Large intestine (tissue), 3 donors: ENCODE data around the gene ACAD10. TPM values are rescaled to one million over a fixed set of nuclear protein-coding genes. Genes with fewer than 3 reads are reported as not detected.

Experiments used
- DNase-seq, 2 donors: peaks; one replicate each; pipeline versions ENCODE4 v3.0.0 to v3.0.0-alpha.2; 2013
- H3K27ac ChIP-seq: one replicate; pipeline ENCODE4 v1.5.1; 2013; ENCODE audit warnings: low read length
- H3K27me3 ChIP-seq: 2 replicates; pipeline ENCODE4 v1.6.1; 2013; ENCODE audit warnings: low read length; ENCODE audit not compliant: control insufficient read depth, insufficient read depth
- H3K36me3 ChIP-seq: 2 replicates; pipeline ENCODE4 v1.6.1; 2013; ENCODE audit warnings: low read length; ENCODE audit not compliant: control insufficient read depth, insufficient read depth
- H3K4me1 ChIP-seq: one replicate; pipeline ENCODE4 v1.6.1; 2013; ENCODE audit warnings: low read length; ENCODE audit not compliant: control insufficient read depth, insufficient read depth
- H3K4me3 ChIP-seq: one replicate; pipeline ENCODE4 v1.5.1; 2013; ENCODE audit warnings: low read length
- H3K9me3 ChIP-seq: one replicate; pipeline ENCODE4 v1.6.1; 2013; ENCODE audit warnings: mild to moderate bottlenecking, low read depth, low read length, moderate library complexity; ENCODE audit not compliant: control insufficient read depth
- WGBS: methylation state at CpG from one replicate; pipeline ENCODE4 v1.1.5; 2013; ENCODE audit warnings: low lambda C conversion rate; ENCODE audit not compliant: insufficient coverage; 5-methylcytosine and 5-hydroxymethylcytosine counted together
- polyA plus RNA-seq: library from polyadenylated mRNA; unstranded; fragments of 120-200 nt; gene quantifications from one replicate; pipeline ENCODE4 v1.2.1, GENCODE V29; 2013

Gene ACAD10
- polyA plus RNA-seq, 1 donor = 36.0 TPM

DNA sequence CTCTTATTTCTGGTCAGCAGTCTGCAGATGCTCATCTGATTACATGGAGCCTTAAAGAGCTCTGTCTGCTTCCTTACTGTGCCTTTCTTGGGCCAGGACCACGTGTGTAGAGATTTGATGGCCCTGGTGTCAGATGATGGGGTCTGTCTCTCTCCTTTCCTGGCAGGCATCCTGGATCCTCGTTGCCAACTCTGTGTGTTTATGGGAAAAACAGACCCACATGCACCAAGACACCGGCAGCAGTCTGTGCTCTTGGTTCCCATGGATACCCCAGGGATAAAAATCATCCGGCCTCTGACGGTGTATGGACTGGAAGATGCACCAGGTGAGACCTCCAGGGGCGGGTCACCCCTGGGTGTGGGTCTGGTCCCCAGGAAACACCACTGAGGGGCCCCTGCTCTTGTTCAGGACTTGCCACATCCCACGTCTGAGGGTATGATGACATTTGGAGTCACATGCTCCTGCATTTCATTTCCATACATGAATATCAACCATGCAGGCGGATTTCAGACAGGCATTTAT is 62.4 kb downstream of the ACAD10 start:
- no CpG with 5 or more reads among the region's 8 CpGs for WGBS
- Histone ChIP-seq H3K9me3 (no peaks in the 10 kb centered on the region), H3K36me3 (peaks cover 54% of the 10 kb centered on the region), H3K27ac (no peak overlapping the region), H3K27me3 (no peaks in the 10 kb centered on the region), H3K4me3 (no peak overlapping the region), H3K4me1 (peaks cover 12% of the 10 kb centered on the region)
- DNase-seq = no peak

DNA sequence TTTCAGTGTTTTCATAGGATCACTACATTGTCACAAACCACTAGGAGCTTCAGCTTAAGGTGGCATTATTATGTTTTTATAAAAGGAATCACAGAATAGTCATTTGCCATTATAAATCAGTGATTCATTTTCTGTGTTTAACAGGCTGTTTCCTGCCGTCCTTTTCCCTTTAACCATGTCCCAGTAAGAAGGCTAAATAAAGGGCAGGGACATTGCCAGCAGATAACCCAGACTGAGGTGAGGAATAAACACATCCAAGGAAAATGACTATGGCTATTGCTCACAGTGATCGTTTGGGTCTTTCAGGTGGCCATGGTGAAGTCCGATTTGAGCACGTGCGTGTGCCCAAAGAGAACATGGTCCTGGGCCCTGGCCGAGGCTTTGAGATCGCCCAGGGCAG is 63.0 kb downstream of the ACAD10 start:
- H3K36me3 ChIP-seq = peaks cover 60% of the 10 kb centered on the region

DNA sequence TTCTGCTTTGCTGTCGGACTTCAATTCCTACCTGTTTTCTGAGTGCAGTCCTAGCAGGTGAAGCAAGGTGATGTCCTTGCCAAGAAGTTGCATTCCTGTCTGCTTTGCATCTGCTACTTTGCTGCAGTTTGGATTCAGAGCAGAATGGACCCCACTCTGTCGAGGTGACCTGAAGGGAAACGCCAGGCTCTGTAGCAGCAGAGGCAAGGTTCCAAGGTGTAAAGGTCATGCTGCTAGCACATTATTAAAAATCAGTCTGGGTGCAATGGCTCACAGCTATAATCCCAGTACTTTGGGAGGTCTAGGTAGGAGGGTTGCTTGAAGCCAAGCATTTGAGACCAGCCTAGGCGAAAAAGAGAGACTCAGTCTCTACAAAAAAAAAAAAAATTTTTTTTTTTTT is 63.5 kb downstream of the ACAD10 start:
- Histone ChIP-seq H3K4me1 (peaks cover 7% of the 10 kb centered on the region), H3K36me3 (peaks cover 64% of the 10 kb centered on the region), H3K27me3 (no peaks in the 10 kb centered on the region), H3K27ac (no peak overlapping the region), H3K4me3 (no peak overlapping the region), H3K9me3 (no peaks in the 10 kb centered on the region)
- DNase-seq = no peak
- no CpG with 5 or more reads among the region's 4 CpGs for WGBS

More for the DNA sequence above, 63.0 kb downstream of the ACAD10 start:
- H3K4me1 ChIP-seq = peaks cover 12% of the 10 kb centered on the region
- WGBS = 92% methylated on average over 3 of the region's 7 CpGs
- no peak overlapping the region for H3K27ac ChIP-seq
- no peaks in the 10 kb centered on the region for H3K27me3 ChIP-seq
- H3K9me3 ChIP-seq = no peaks in the 10 kb centered on the region
- DNase-seq = no peak
- no peak overlapping the region for H3K4me3 ChIP-seq

DNA sequence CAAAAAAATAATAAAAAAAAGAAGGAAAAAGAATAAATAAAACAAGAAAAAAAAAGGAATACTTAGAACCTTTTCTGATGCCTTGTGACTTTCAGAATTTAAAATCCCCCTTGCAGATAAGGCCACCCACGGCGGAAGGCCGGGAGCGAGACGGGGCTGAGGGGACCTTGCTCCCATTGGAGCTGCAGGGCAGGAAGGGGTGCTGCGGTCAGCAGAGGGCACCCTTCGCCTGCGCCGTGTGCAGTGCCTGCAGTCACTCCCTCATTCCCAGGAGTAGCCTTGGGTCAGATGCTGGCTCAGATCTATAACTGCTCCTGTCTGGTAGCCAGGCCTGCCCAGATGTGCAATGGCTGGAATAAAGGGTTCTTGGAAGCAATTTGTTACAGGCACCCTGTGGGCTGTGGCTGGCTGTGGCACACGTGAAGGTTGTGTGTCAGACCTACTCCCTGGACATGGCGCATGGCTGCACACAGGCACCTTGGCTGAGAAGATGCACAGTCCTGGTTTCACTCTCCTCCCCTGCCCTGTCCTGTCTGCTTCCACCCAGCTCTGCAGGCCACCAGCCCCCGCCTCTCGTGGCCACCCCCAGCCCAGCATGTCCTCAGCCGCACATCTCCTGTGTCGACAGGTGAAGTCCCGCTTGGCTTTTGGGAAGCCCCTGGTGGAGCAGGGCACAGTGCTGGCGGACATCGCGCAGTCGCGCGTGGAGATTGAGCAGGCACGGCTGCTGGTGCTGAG is 67.5 kb downstream of the ACAD10 start:
- no peak overlapping the region for H3K27ac ChIP-seq
- no CpG with 5 or more reads among the region's 23 CpGs for WGBS

DNA sequence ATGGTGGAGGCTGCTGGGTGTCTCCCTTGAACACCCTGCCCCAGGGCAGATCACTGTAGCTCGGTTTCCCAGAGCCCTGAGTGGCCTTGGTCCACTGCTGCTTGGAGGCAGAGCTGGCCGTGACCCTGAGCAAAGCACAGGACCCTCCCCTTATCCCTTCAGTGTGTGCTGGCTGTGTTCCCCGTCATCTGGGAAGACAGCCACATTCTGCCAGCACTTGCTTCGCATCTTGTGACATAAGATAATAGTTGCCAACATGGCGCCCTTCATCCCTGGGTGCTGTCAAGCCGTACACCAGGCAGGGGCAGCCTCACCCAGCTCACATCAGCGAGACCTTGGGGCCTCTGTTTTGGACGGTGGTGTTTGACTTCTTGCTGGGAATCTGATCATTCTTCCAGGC is 68.8 kb downstream of the ACAD10 start:
- Histone ChIP-seq H3K9me3 (no peaks in the 10 kb centered on the region), H3K4me3 (no peak overlapping the region), H3K4me1 (no peaks in the 10 kb centered on the region), H3K27ac (no peak overlapping the region), H3K36me3 (peaks cover 52% of the 10 kb centered on the region), H3K27me3 (no peaks in the 10 kb centered on the region)
- DNase-seq = no peak
- no CpG with 5 or more reads among the region's 8 CpGs for whole genome bisulfite sequencing

More for the DNA sequence above, 67.5 kb downstream of the ACAD10 start:
- Histone ChIP-seq H3K4me1 (no peaks in the 10 kb centered on the region), H3K36me3 (peaks cover 61% of the 10 kb centered on the region), H3K9me3 (no peaks in the 10 kb centered on the region), H3K4me3 (no peak overlapping the region), H3K27me3 (no peaks in the 10 kb centered on the region)
- peak; percentile 67 to 68 for DNase-seq

DNA sequence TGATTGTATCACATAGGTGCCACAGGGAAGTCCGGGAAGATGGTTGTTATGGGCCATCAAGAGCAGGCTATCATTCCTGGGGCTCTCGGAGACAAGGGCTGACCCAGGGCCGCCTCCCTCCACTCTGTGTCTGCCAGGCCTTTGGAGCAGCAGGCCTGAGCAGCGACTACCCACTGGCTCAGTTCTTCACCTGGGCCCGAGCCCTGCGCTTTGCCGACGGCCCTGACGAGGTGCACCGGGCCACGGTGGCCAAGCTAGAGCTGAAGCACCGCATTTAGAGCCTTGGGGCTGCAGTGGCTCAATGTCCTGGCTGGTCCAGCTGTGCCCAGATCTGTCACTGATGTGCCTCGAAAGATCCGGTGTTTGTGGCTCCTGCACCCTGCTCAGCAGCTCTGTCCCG is 70.3 kb downstream of the ACAD10 start:
- WGBS = no CpG with 5 or more reads among the region's 15 CpGs
- no peaks in the 10 kb centered on the region for H3K9me3 ChIP-seq
- peaks cover 42% of the 10 kb centered on the region for H3K36me3 ChIP-seq
- no peaks in the 10 kb centered on the region for H3K4me1 ChIP-seq
- no peak for DNase-seq
- no peak overlapping the region for H3K4me3 ChIP-seq
- H3K27me3 ChIP-seq = no peaks in the 10 kb centered on the region
- no peak overlapping the region for H3K27ac ChIP-seq

DNA sequence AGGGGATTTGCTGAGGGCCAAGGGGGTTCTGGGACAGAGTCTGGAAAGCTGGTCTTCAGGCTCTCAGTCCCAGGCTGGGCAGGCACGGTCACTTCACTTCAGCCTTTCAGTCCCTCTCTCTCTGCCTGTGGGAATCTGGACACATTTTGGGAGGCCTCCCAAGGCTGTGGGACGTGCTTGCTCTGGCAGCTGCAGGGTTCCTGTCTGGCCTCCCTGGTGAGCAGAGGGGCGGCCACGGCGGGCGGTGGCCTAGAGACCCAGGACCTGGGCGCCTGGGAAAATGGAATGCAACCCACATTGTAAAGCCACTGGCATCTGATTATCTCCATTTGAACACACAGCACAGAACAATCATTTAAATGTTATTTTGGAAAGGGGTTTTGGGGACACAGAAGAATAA is 70.8 kb downstream of the ACAD10 start:
- no peak overlapping the region for H3K4me3 ChIP-seq
- no peaks in the 10 kb centered on the region for H3K27me3 ChIP-seq
- H3K4me1 ChIP-seq = no peaks in the 10 kb centered on the region
- peaks cover 40% of the 10 kb centered on the region for H3K36me3 ChIP-seq
- no peak for DNase-seq
- H3K27ac ChIP-seq = no peak overlapping the region
- no CpG with 5 or more reads among the region's 7 CpGs for WGBS
- H3K9me3 ChIP-seq = no peaks in the 10 kb centered on the region

DNA sequence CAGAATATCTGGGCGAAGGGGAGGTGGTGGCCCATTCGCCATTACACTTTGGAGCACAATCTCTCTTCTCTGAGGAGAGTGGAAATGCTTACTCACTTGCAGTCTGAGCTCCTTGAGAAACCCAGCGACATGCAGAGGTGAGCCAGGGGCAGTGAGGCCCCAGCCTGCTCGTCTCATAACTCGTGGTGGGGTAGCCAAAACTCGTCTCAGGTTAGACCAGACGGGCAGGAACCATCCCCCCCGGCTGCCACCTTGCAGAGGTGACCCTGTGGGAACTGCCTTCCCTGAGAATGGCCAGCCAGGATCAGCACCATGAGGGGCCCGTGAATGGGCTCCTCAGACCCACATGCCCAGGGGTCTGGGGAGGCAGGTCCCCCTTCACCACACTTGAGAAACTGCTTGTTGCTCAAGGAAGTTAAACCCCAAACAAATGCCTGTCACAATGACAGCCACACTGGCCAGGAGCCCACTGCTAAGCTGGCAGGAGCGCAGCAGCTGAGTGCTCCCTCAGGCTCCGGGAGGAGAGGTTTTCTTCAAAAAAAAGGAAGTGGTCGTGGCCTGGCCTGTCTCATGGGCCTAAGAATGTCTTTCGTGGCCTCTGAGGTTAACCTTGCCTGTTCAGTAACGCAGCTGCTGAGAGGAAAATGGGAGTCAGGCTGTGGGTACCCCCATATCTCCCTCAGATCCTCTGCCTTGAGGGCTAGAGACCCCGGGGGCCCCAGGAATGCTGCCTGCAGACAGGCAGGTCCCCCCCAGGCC is 71.7 kb downstream of the ACAD10 start:
- no peak overlapping the region for H3K4me3 ChIP-seq
- WGBS = no CpG with 5 or more reads among the region's 15 CpGs
- no peak for DNase-seq
- peaks cover 40% of the 10 kb centered on the region for H3K36me3 ChIP-seq
- no peaks in the 10 kb centered on the region for H3K4me1 ChIP-seq
- no peak overlapping the region for H3K27ac ChIP-seq
- no peaks in the 10 kb centered on the region for H3K9me3 ChIP-seq
- H3K27me3 ChIP-seq = no peaks in the 10 kb centered on the region

DNA sequence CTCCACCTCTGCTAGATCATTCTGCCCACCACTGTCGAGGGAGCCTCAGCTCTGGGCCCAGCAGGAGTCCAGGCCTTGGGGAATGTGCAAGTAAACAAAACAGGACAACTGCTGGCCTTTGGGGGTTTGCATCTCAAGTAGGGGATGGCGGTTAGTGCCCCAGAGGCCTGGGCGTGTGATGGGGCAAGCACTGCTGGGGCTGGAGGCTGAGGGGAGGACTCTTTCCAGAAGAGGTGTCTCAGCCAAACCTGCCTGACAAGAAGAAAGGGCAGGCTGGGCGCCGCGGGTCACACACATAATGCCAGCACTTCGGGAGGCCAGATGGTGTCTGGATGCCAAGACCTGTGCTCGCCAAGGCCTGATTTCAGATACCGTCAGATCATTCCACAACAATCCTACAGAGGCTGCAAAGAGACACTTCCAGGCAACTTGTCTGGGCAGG is 72.3 kb downstream of the ACAD10 start:
- no peaks in the 10 kb centered on the region for H3K9me3 ChIP-seq
- H3K27me3 ChIP-seq = no peaks in the 10 kb centered on the region
- no peak overlapping the region for H3K4me3 ChIP-seq
- no CpG with 5 or more reads among the region's 9 CpGs for WGBS
- H3K36me3 ChIP-seq = peaks cover 40% of the 10 kb centered on the region
- DNase-seq = no peak
- no peaks in the 10 kb centered on the region for H3K4me1 ChIP-seq
- no peak overlapping the region for H3K27ac ChIP-seq

DNA sequence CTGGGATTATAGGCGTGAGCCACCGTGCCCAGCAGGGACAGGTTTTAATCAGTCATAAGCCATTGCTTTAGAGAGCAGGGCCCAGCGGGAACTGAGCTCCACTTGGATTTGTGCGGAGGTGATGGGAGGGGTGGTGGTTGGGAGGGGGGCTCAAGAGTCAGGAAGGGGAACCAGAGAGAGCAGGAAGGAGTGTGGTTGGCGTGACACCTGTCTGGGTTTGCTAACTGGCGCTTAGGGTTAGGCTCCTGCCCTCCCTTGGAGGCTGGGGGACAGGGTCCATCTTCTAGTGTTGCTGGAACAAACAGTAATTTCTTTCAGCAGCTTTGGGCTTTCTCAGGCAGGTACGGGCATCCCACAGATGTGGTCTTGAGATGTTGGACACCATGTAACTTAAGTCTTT is 73.4 kb downstream of the ACAD10 start:
- H3K27me3 ChIP-seq = no peaks in the 10 kb centered on the region
- H3K27ac ChIP-seq = no peak overlapping the region
- H3K4me3 ChIP-seq = no peak overlapping the region
- no peaks in the 10 kb centered on the region for H3K4me1 ChIP-seq
- 82% methylated on average over 2 of the region's 7 CpGs for WGBS
- DNase-seq = no peak
- H3K36me3 ChIP-seq = peaks cover 31% of the 10 kb centered on the region
- H3K9me3 ChIP-seq = no peaks in the 10 kb centered on the region
